H1 (cell line): ENCODE data around the gene SLC43A3. TPM values are rescaled to one million over a fixed set of nuclear protein-coding genes. Genes with fewer than 3 reads are reported as not detected.

ENCODE experiments used
- CTCF ChIA-PET: fragments of 300-600 bp; sonication (Branson Sonifier 250); formaldehyde crosslinking; loops from one replicate; lab custom pipeline; 2021; ENCODE audit not compliant: partially characterized antibody; lab: Charles Lee
- POLR2A ChIA-PET: fragments of 300-600 bp; sonication (Branson Sonifier 250); formaldehyde crosslinking; loops from one replicate; lab custom pipeline; 2021; ENCODE audit warnings: inconsistent platforms; ENCODE audit not compliant: partially characterized antibody; lab: Charles Lee
- DNase-seq, 2 experiments: peaks; one replicate each; pipeline versions ENCODE4 v3.0.0 to v3.0.0-alpha.2; 2010 to 2022; ENCODE audit warnings: low spot score in 2 of 2, low read depth in 1 of 2, mixed read lengths in 1 of 2
- FAIRE-seq: peaks from 2 replicates; lab custom pipeline; 2011; peaks lifted over from hg19 to GRCh38; lab: Jason Lieb, UNC
- H2AFZ ChIP-seq: 2 replicates; pipeline ENCODE4 v1.8.1; 2012; ENCODE audit warnings: low read length, inconsistent platforms
- H2AK5ac ChIP-seq: 2 replicates; pipeline ENCODE4 v1.6.1; 2013; ENCODE audit warnings: low read depth, low read length
- H2BK120ac ChIP-seq: replicated peaks from 2 replicates; pipeline ENCODE3; 2013; ENCODE audit warnings: low read depth, low read length, inconsistent platforms
- H2BK12ac ChIP-seq: 2 replicates; pipeline ENCODE4 v1.6.1; 2013; ENCODE audit warnings: low read depth, low read length
- H2BK15ac ChIP-seq: 2 replicates; pipeline ENCODE4 v1.6.1; 2013; ENCODE audit warnings: low read length
- H2BK20ac ChIP-seq: 2 replicates; pipeline ENCODE4 v1.6.1; 2013; ENCODE audit warnings: low read length
- H2BK5ac ChIP-seq: 2 replicates; pipeline ENCODE4 v1.6.1; 2013; ENCODE audit warnings: low read depth, low read length
- H3K14ac ChIP-seq: 2 replicates; pipeline ENCODE4 v1.6.1; 2013; ENCODE audit warnings: inconsistent platforms; ENCODE audit not compliant: insufficient read length
- H3K18ac ChIP-seq: 2 replicates; pipeline ENCODE4 v1.6.1; 2013; ENCODE audit warnings: low read length; ENCODE audit errors: extremely low read depth
- H3K23ac ChIP-seq: 2 replicates; pipeline ENCODE4 v1.6.1; 2013; ENCODE audit warnings: inconsistent platforms; ENCODE audit not compliant: insufficient read length
- H3K23me2 ChIP-seq: 2 replicates; pipeline ENCODE4 v1.6.1; 2013; ENCODE audit warnings: low read depth, low read length
- H3K27ac ChIP-seq: 2 replicates; pipeline ENCODE4 v1.6.1; 2011; ENCODE audit warnings: low read depth, low read length, inconsistent platforms
- H3K27me3 ChIP-seq, 4 experiments: replicated peaks in 1 of 4; 1 replicate in 1 of 4; 2 replicates in 3 of 4; pipeline versions ENCODE4 v1.6.1 to v1.8.1; 2011 to 2013; ENCODE audit warnings: low read length in 3 of 4, mild to moderate bottlenecking in 3 of 4, inconsistent platforms in 2 of 4, mixed read lengths in 2 of 4, moderate library complexity in 1 of 4; ENCODE audit not compliant: control insufficient read depth in 3 of 4, insufficient read depth in 3 of 4; ENCODE audit errors: extremely low read depth in 1 of 4
- H3K36me3 ChIP-seq, 4 experiments: 2 replicates each; pipeline versions ENCODE4 v1.6.1 to v1.8.1; 2011 to 2013; ENCODE audit warnings: mild to moderate bottlenecking in 4 of 4, low read length in 3 of 4, moderate library complexity in 2 of 4, control low read depth in 1 of 4, inconsistent platforms in 1 of 4; ENCODE audit not compliant: insufficient read depth in 4 of 4, control insufficient read depth in 2 of 4
- H3K4ac ChIP-seq: replicated peaks from 2 replicates; pipeline ENCODE3; 2013; ENCODE audit warnings: low read length, low read depth, mixed read lengths, inconsistent platforms; ENCODE audit not compliant: insufficient read length
- H3K4me1 ChIP-seq, 4 experiments: replicated peaks in 1 of 4; 1 replicate in 1 of 4; 2 replicates in 3 of 4; pipeline versions ENCODE4 v1.6.1 to v1.8.1; 2011 to 2013; ENCODE audit warnings: low read length in 3 of 4, inconsistent platforms in 2 of 4, mixed read lengths in 1 of 4; ENCODE audit not compliant: insufficient read depth in 4 of 4, control insufficient read depth in 3 of 4
- H3K4me2 ChIP-seq, 2 experiments: 2 replicates each; pipeline versions ENCODE4 v1.6.1 to v1.8.1; 2011 to 2013; ENCODE audit warnings: low read depth in 2 of 2, low read length in 2 of 2, control low read depth in 1 of 2, inconsistent platforms in 1 of 2, mild to moderate bottlenecking in 1 of 2; ENCODE audit not compliant: insufficient read depth in 1 of 2
- H3K4me3 ChIP-seq, 4 experiments: fragments of 200-600, 300-600 bp in 1 of 4; sonication (generic), shearing (Covaris generic), sonication (Bioruptor Twin) in 1 of 4; 2 replicates each; pipeline versions ENCODE4 v1.5.1 to v1.8.1; 2011 to 2016; ENCODE audit warnings: low read length in 4 of 4, low read depth in 3 of 4, control low read depth in 2 of 4, inconsistent platforms in 2 of 4, mild to moderate bottlenecking in 2 of 4, mixed read lengths in 1 of 4, moderate library complexity in 1 of 4; ENCODE audit not compliant: insufficient read depth in 2 of 4; ENCODE audit errors: extremely low read depth in 1 of 4
- H3K56ac ChIP-seq: replicated peaks from 2 replicates; pipeline ENCODE3; 2013; ENCODE audit warnings: low read depth, mild to moderate bottlenecking, mixed read lengths, low read length, inconsistent platforms; ENCODE audit not compliant: insufficient read length
- H3K79me1 ChIP-seq: 2 replicates; pipeline ENCODE4 v1.6.1; 2013; ENCODE audit warnings: low read depth, low read length, control low read depth
- H3K79me2 ChIP-seq, 2 experiments: 2 replicates each; pipeline versions ENCODE4 v1.6.1 to v1.8.1; 2012 to 2013; ENCODE audit warnings: low read length in 2 of 2, mild to moderate bottlenecking in 2 of 2, inconsistent platforms in 1 of 2; ENCODE audit not compliant: insufficient read depth in 2 of 2, control insufficient read depth in 1 of 2
- H3K9ac ChIP-seq, 4 experiments: replicated peaks in 1 of 4; 1 replicate in 1 of 4; 2 replicates in 3 of 4; pipeline versions ENCODE4 v1.6.1 to v1.8.1; 2011 to 2013; ENCODE audit warnings: low read depth in 3 of 4, low read length in 3 of 4, control low read depth in 2 of 4, mild to moderate bottlenecking in 2 of 4, moderate library complexity in 2 of 4, inconsistent platforms in 1 of 4; ENCODE audit errors: extremely low read depth in 1 of 4
- H3K9me3 ChIP-seq, 2 experiments: 2 replicates each; pipeline versions ENCODE4 v1.6.1 to v1.8.1; 2012 to 2013; ENCODE audit warnings: mild to moderate bottlenecking in 2 of 2, moderate library complexity in 2 of 2, control low read depth in 1 of 2, inconsistent platforms in 1 of 2, low read depth in 1 of 2, low read length in 1 of 2, mixed read lengths in 1 of 2; ENCODE audit not compliant: insufficient read depth in 2 of 2
- H4K20me1 ChIP-seq, 2 experiments: replicated peaks in 1 of 2; 2 replicates each; pipeline versions ENCODE3 to v1.8.1; 2011 to 2013; ENCODE audit warnings: inconsistent platforms in 2 of 2, low read length in 2 of 2, mild to moderate bottlenecking in 1 of 2; ENCODE audit not compliant: insufficient read depth in 2 of 2, control insufficient read depth in 1 of 2
- H4K5ac ChIP-seq: 2 replicates; pipeline ENCODE4 v1.6.1; 2013; ENCODE audit warnings: low read length, low read depth, mixed read lengths, inconsistent platforms; ENCODE audit not compliant: insufficient read length
- H4K8ac ChIP-seq: 2 replicates; pipeline ENCODE4 v1.8.0; 2013; ENCODE audit warnings: mild to moderate bottlenecking, moderate library complexity, low read length, inconsistent platforms; ENCODE audit not compliant: insufficient read depth; ENCODE audit errors: extremely low read depth
- H4K91ac ChIP-seq: replicated peaks from 2 replicates; pipeline ENCODE3; 2013; ENCODE audit warnings: low read length, mixed read lengths, inconsistent platforms; ENCODE audit not compliant: insufficient read length
- BRCA1 ChIP-seq: IDR thresholded peaks from 2 replicates; pipeline ENCODE4 v1.6.1; 2012; ENCODE audit warnings: low read depth, low read length, improper control_type of control experiment
- JUN ChIP-seq: IDR thresholded peaks from 2 replicates; pipeline ENCODE4 v1.6.1; 2011; ENCODE audit warnings: low read depth, mild to moderate bottlenecking, improper control_type of control experiment, low read length
- POLR2A ChIP-seq, 2 experiments: IDR thresholded peaks; 1 replicate in 1 of 2; 2 replicates in 1 of 2; pipeline ENCODE4 v1.6.1; 2011; ENCODE audit warnings: low read depth in 2 of 2, low read length in 2 of 2, mild to moderate bottlenecking in 2 of 2; ENCODE audit errors: control extremely low read depth in 1 of 2
- SUZ12 ChIP-seq: fragments of 200-600 bp; sonication (generic); IDR thresholded peaks from 2 replicates; pipeline ENCODE4 v1.6.1; 2012; ENCODE audit warnings: mild to moderate bottlenecking, inconsistent platforms, low read length, moderate library complexity, mixed read lengths
- TEAD4 ChIP-seq: IDR thresholded peaks from 2 replicates; pipeline ENCODE4 v1.6.1; 2012; ENCODE audit warnings: low read depth, low read length, inconsistent platforms, mixed read lengths
- ZNF274 ChIP-seq: IDR thresholded peaks from 2 replicates; pipeline ENCODE4 v1.7.0; 2012; ENCODE audit warnings: low read length, borderline replicate concordance; ENCODE audit errors: extremely low read depth
- WGBS, 2 experiments: shearing (Covaris generic) in 1 of 2; methylation state at CpG; one replicate each; pipeline versions ENCODE4 v1.1.6 to v1.1.7; 2013 to 2015; ENCODE audit warnings: low lambda C conversion rate in 2 of 2, mixed read lengths in 2 of 2, inconsistent platforms in 1 of 2, low coverage in 1 of 2, missing lambda C conversion rate in 1 of 2; ENCODE audit not compliant: insufficient replicate concordance in 2 of 2, insufficient coverage in 1 of 2, insufficient read length in 1 of 2; ENCODE audit errors: extremely low coverage in 1 of 2, missing lambda C conversion rate in 1 of 2; 5-methylcytosine and 5-hydroxymethylcytosine counted together
- polyA plus RNA-seq, 7 experiments: library from polyadenylated mRNA; depleted of rRNA in 3 of 7; stranded (reverse) in 5 of 7; unstranded in 2 of 7; fragments of >200 nt in 5 of 7; fragments of 200-250 nt in 2 of 7; gene quantifications; 1 replicate in 5 of 7; 2 replicates in 1 of 7; 4 replicates in 1 of 7; pipeline versions ENCODE4 v1.2.1 to v1.2.3, GENCODE V29; 2011 to 2013; ENCODE audit warnings: missing spikeins in 2 of 7, mixed read lengths in 2 of 7
- total RNA-seq: library from RNA; stranded (reverse); fragmentation: NEBNext Ultra II Directional; extraction: Animal tissue kit (Norgen Biotek cat#: 25700); gene quantifications from 2 replicates; pipeline ENCODE4 v1.2.1, GENCODE V29; 2021

The SLC43A3 gene
- total and polyA plus RNA-seq, 2 of the 8 experiments (the other 6 are each of a cell fraction or from before 2014, with no cell fraction given) = 31.8 to 67.8 TPM

DNA sequence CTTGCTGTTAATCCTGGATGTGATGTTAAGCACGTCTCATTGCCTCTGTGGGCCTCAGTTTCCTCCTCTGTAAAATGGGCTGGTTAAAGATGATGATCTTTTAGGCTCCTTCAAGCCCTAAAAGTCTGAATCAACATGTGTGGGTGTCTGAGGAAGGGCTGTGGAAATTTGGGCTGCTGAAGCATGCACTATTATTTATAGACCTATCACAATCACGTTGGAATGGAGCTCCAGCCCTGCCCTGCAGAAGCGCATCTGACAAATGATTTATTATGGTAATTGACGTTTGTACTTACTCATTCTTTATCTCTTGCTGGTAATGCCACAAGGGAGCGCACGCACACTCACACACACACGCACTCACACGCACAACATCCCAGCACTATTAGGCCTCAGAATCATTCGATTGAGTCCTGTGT lies 68.4 kb downstream of the SLC43A3 start:
- no peak overlapping the region for H2BK20ac ChIP-seq
- H2BK12ac ChIP-seq = no peak overlapping the region; the same call in 1 of the 2 replicates
- ChIA-PET POLR2A (interaction anchor here (1.3 to 1.6 kb wide), 2 partner anchors 23 to 48 kb away, joined by 3 to 5 read pairs; partner anchors contain the start of gene SSRP1), CTCF (interaction anchor here (1.2 to 2.7 kb wide), 9 partner anchors 8 to 168 kb away, joined by 3 to 11 read pairs (median 5); no protein-coding TSS in a partner anchor)
- no peaks in the 10 kb centered on the region for H4K20me1 ChIP-seq
- no peaks in the 10 kb centered on the region for H3K36me3 ChIP-seq
- no peak overlapping the region for H3K27ac ChIP-seq
- no peak overlapping the region for H2AK5ac ChIP-seq
- H3K9ac ChIP-seq = no peak overlapping the region
- no peak overlapping the region for H3K14ac ChIP-seq
- H3K4me3 ChIP-seq = no peak overlapping the region
- no peak overlapping the region for H3K56ac ChIP-seq
- H4K91ac ChIP-seq = no peak overlapping the region
- H2BK120ac ChIP-seq = no peak overlapping the region
- no peaks in the 10 kb centered on the region; the same call in 1 of the 2 replicates for H3K23me2 ChIP-seq
- no peak for FAIRE-seq
- 88% methylated on average over 9 of the region's 9 CpGs; no CpG with 5 or more reads in 1 of the 2 experiments for WGBS, 2 experiments
- no peaks in the 10 kb centered on the region for H3K9me3 ChIP-seq
- peaks cover 0 to 6% (median 1%) of the 10 kb centered on the region in 4 experiments; a peak in 3 of 7 replicates for H3K4me1 ChIP-seq
- H2AFZ ChIP-seq = no peak overlapping the region
- H3K79me2 ChIP-seq = no peaks in the 10 kb centered on the region
- H3K18ac ChIP-seq = no peak overlapping the region
- DNase-seq = no peak
- H3K79me1 ChIP-seq = no peaks in the 10 kb centered on the region
- H4K8ac ChIP-seq = no peak overlapping the region
- no peak overlapping the region for H3K4me2 ChIP-seq
- H3K27me3 ChIP-seq = no peaks in the 10 kb centered on the region; a peak in 1 of 7 replicates
- no peak overlapping the region for H2BK5ac ChIP-seq
- H2BK15ac ChIP-seq = no peak overlapping the region
- no peak overlapping the region for H3K23ac ChIP-seq
- no peak overlapping the region for H4K5ac ChIP-seq
- H3K4ac ChIP-seq = no peak overlapping the region
- no peak for TF ChIP-seq ZNF274
- TF ChIP-seq BRCA1 = no peak
- no peak for TF ChIP-seq TEAD4
- TF ChIP-seq SUZ12 = no peak
- TF ChIP-seq JUN = no peak
- TF ChIP-seq POLR2A (IDR thresholded peaks at IDR 0.05; ENCODE audit: control extremely low read depth in 1 of 2, low read depth in 2 of 2, low read length in 2 of 2) = no peak
